SK-N-SH (cell line): Measurements from ENCODE around the gene HTT. TPM values are rescaled to one million over a fixed set of nuclear protein-coding genes. Genes with fewer than 3 reads are reported as not detected.

Source experiments
- CTCF ChIA-PET: fragments of 300-600, 350-600 bp; formaldehyde crosslinking; extraction: SDS; loops from one replicate; lab custom pipeline; 2021; lab: Yijun Ruan, JAX
- POLR2A ChIA-PET: fragments of 350-600 bp; sonication (Branson Sonifier 250); formaldehyde crosslinking; extraction: SDS; loops from one replicate; lab custom pipeline; 2020; ENCODE audit warnings: antibody characterized with exemption, inconsistent platforms; lab: Yijun Ruan, JAX
- DNase-seq: peaks from one replicate; pipeline ENCODE4 v3.0.0; 2012
- H2AFZ ChIP-seq: fragments of 200-600 bp; sonication (generic); 2 replicates; pipeline ENCODE4 v1.8.1; 2016; ENCODE audit warnings: antibody characterized with exemption, mild to moderate bottlenecking, low read depth
- H3F3A ChIP-seq: fragments of 200-600 bp; sonication (generic); replicated peaks from 2 replicates; pipeline ENCODE3; 2016; ENCODE audit warnings: antibody characterized with exemption, mild to moderate bottlenecking; ENCODE audit not compliant: insufficient read depth
- H3K27ac ChIP-seq, 2 experiments: fragments of 200-500 bp in 1 of 2; fragments of 200-600 bp in 1 of 2; sonication (Bioruptor generic) in 1 of 2; sonication (generic), shearing (Covaris generic) in 1 of 2; 2 replicates each; pipeline versions ENCODE4 v1.5.1 to v1.6.1; 2014 to 2016; ENCODE audit warnings: low read depth in 2 of 2, inconsistent platforms in 1 of 2, low read length in 1 of 2, mild to moderate bottlenecking in 1 of 2, mixed read lengths in 1 of 2
- H3K27me3 ChIP-seq: fragments of 200-600 bp; sonication (generic), shearing (Covaris generic); 2 replicates; pipeline ENCODE4 v1.6.1; 2016; ENCODE audit warnings: mixed run types; ENCODE audit not compliant: insufficient read depth
- H3K36me3 ChIP-seq, 2 experiments: fragments of 200-500 bp in 1 of 2; fragments of 200-600 bp in 1 of 2; sonication (Bioruptor generic) in 1 of 2; sonication (generic) in 1 of 2; replicated peaks in 1 of 2; 2 replicates each; pipeline versions ENCODE3 to v1.5.1; 2014 to 2016; ENCODE audit warnings: low read length in 1 of 2, mild to moderate bottlenecking in 1 of 2; ENCODE audit not compliant: insufficient read depth in 2 of 2, control insufficient read depth in 1 of 2
- H3K4me1 ChIP-seq, 2 experiments: fragments of 200-500 bp in 1 of 2; fragments of 200-600 bp in 1 of 2; sonication (Bioruptor generic) in 1 of 2; sonication (generic), shearing (Covaris generic) in 1 of 2; 2 replicates each; pipeline versions ENCODE4 v1.5.1 to v1.6.1; 2014 to 2016; ENCODE audit warnings: low read depth in 1 of 2, low read length in 1 of 2, mixed run types in 1 of 2; ENCODE audit not compliant: insufficient read depth in 2 of 2, control insufficient read depth in 1 of 2
- H3K4me2 ChIP-seq: fragments of 200-600 bp; sonication (generic), shearing (Covaris generic); 2 replicates; pipeline ENCODE4 v1.6.1; 2017; ENCODE audit warnings: mixed run types
- H3K4me3 ChIP-seq, 2 experiments: fragments of 200-500 bp in 1 of 2; fragments of 200-600 bp in 1 of 2; sonication (Bioruptor generic) in 1 of 2; sonication (generic), shearing (Covaris generic) in 1 of 2; 2 replicates each; pipeline versions ENCODE4 v1.5.1 to v1.8.1; 2014 to 2016; ENCODE audit warnings: low read depth in 2 of 2, inconsistent platforms in 1 of 2, low read length in 1 of 2, mild to moderate bottlenecking in 1 of 2, mixed read lengths in 1 of 2, moderate library complexity in 1 of 2
- H3K79me2 ChIP-seq: fragments of 200-600 bp; sonication (generic); 2 replicates; pipeline ENCODE4 v1.8.1; 2017; ENCODE audit warnings: mild to moderate bottlenecking; ENCODE audit not compliant: insufficient read depth
- H3K9ac ChIP-seq: fragments of 200-600 bp; sonication (generic); 2 replicates; pipeline ENCODE4 v1.6.1; 2017; ENCODE audit warnings: mixed run types
- H3K9me2 ChIP-seq: fragments of 200-600 bp; sonication (generic); 2 replicates; pipeline ENCODE4 v1.6.1; 2017; ENCODE audit warnings: mixed run types
- H3K9me3 ChIP-seq: fragments of 200-600 bp; sonication (generic); 2 replicates; pipeline ENCODE4 v1.6.1; 2017; ENCODE audit warnings: mixed run types, mild to moderate bottlenecking, moderate library complexity
- H4K20me1 ChIP-seq: fragments of 200-600 bp; sonication (generic); 2 replicates; pipeline ENCODE4 v1.6.1; 2017; ENCODE audit warnings: mild to moderate bottlenecking, mixed run types; ENCODE audit not compliant: insufficient read depth
- FOSL2 ChIP-seq: IDR thresholded peaks from 2 replicates; pipeline ENCODE4 v1.4.0; 2012; ENCODE audit warnings: low read depth, mild to moderate bottlenecking, moderate library complexity, borderline replicate concordance
- GABPA ChIP-seq: IDR thresholded peaks from 2 replicates; pipeline ENCODE4 v1.4.0; 2012; ENCODE audit warnings: low read depth, mild to moderate bottlenecking
- GATA2 ChIP-seq: sonication (generic); formaldehyde crosslinking; IDR thresholded peaks from 2 replicates; pipeline ENCODE4 v1.5.0; 2020; ENCODE audit warnings: mild to moderate bottlenecking, missing genetic modification reagents
- IRF3 ChIP-seq: fragments of 150-350 bp; IDR thresholded peaks from 2 replicates; pipeline ENCODE4 v1.6.1; 2016; ENCODE audit warnings: mild to moderate bottlenecking, low read depth, low read length
- JUND ChIP-seq: IDR thresholded peaks from 2 replicates; pipeline ENCODE4 v1.4.0; 2012
- MXI1 ChIP-seq: IDR thresholded peaks from 2 replicates; pipeline ENCODE4 v1.6.1; 2012; ENCODE audit warnings: mild to moderate bottlenecking, low read depth, low read length, improper control_type of control experiment
- NFIC ChIP-seq: IDR thresholded peaks from 2 replicates; pipeline ENCODE4 v1.4.0; 2012; ENCODE audit warnings: borderline replicate concordance
- NRF1 ChIP-seq: IDR thresholded peaks from 2 replicates; pipeline ENCODE4 v1.6.1; 2012; ENCODE audit warnings: low read depth, mild to moderate bottlenecking, low read length
- RCOR1 ChIP-seq: fragments of 150-350 bp; IDR thresholded peaks from 2 replicates; pipeline ENCODE4 v1.6.1; 2017; ENCODE audit warnings: antibody characterized with exemption, low read length
- RXRA ChIP-seq: IDR thresholded peaks from 2 replicates; pipeline ENCODE4 v1.4.0; 2012; ENCODE audit warnings: low read depth, mild to moderate bottlenecking, borderline replicate concordance
- SIN3A ChIP-seq: IDR thresholded peaks from 2 replicates; pipeline ENCODE4 v1.6.1; 2012; ENCODE audit warnings: low read depth, mild to moderate bottlenecking, low read length, moderate library complexity, borderline replicate concordance
- TAF1 ChIP-seq: IDR thresholded peaks from 2 replicates; pipeline ENCODE4 v1.6.1; 2012; ENCODE audit warnings: low read depth, mild to moderate bottlenecking, low read length, moderate library complexity, borderline replicate concordance
- YY1 ChIP-seq: IDR thresholded peaks from 2 replicates; pipeline ENCODE4 v1.4.0; 2012; ENCODE audit warnings: low read depth, mild to moderate bottlenecking
- WGBS: methylation state at CpG from one replicate; pipeline ENCODE4 v1.1.6; 2017; ENCODE audit warnings: low lambda C conversion rate; 5-methylcytosine and 5-hydroxymethylcytosine counted together
- polyA plus RNA-seq, 3 experiments: library from polyadenylated mRNA; depleted of rRNA; stranded (reverse); fragments of >200 nt; gene quantifications; 2 replicates each; pipeline ENCODE4 v1.2.3, GENCODE V29; 2012
- TF ChIP-seq, protein P1 (sequence below): IDR thresholded peaks from 2 replicates; pipeline ENCODE4 v1.4.0; 2012; ENCODE audit warnings: low read depth, borderline replicate concordance
- TF ChIP-seq, protein P2 (sequence below): IDR thresholded peaks from 2 replicates; pipeline ENCODE4; 2012
- TF ChIP-seq, protein P3 (sequence below): IDR thresholded peaks from 2 replicates; pipeline ENCODE4 v1.4.0; 2012; ENCODE audit warnings: low read depth, borderline replicate concordance

The HTT gene
- polyA plus RNA-seq, 1 of the 3 experiments (the other 2 are of a cell fraction) = 11.3 TPM

DNA sequence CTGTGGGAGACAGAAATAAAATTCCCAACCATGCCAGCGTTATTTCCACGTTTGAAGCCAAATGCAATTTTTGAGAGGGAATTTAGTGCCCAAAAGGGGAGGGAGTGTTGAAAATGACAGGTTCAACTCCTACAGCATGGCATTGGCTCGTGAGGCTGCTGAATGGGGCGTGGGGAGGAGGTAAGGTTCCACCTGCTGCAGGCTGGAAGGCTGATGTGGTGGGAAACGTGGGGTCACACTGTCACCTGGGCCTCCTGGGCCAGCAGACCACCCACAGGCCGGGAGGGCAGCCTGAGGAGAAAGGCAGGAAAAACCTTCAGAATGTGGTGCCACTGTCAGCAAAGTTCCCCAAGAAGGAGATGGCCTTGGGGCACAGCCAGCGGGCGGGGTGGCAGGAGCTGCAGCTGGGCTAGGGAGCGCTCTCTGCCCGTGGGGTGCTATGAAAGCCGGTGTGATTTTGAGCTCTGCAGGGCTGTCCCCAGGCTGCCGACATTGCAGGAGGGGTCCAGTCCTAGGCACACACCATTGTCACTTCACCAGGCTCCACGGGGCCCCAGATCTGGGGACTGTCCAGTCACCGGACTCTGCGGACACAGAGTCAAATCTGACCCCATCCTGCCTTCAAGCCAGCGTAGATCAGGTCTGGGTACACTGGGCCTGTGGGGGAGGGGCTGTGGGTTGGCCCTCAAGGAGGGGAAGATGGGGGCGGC lies 194.1 kb downstream of the HTT start:
- Histone ChIP-seq H3K9me3 (peaks cover 2% of the 10 kb centered on the region; the same call in 1 of the 2 replicates), H3K79me2 (no peaks in the 10 kb centered on the region), H4K20me1 (no peaks in the 10 kb centered on the region), H3K9me2 (no peaks in the 10 kb centered on the region), H3K9ac (no peak overlapping the region), H3K36me3 (no peaks in the 10 kb centered on the region), H3K4me1 (no peaks in the 10 kb centered on the region), H3K4me2 (no peak overlapping the region), H3K4me3 (no peak overlapping the region), H3K27me3 (no peaks in the 10 kb centered on the region), H3K27ac (no peak overlapping the region), H2AFZ (no peak overlapping the region), H3F3A (no peaks in the 10 kb centered on the region)
- WGBS = 71% methylated on average over 9 of the region's 17 CpGs
- ChIA-PET CTCF (no interaction called here), POLR2A (no interaction called here)
- peak; percentile 24 for DNase-seq
- TF ChIP-seq RCOR1 (no peak), SIN3A (no peak), MXI1 (no peak), IRF3 (no peak), GATA2 (CRISPR knock-in tag) (no peak), FOSL2 (no peak), JUND (no peak), NFIC (no peak), YY1 (no peak), GABPA (no peak), TAF1 (no peak), NRF1 (no peak), RXRA (no peak)
- TF ChIP-seq, protein P1, sequence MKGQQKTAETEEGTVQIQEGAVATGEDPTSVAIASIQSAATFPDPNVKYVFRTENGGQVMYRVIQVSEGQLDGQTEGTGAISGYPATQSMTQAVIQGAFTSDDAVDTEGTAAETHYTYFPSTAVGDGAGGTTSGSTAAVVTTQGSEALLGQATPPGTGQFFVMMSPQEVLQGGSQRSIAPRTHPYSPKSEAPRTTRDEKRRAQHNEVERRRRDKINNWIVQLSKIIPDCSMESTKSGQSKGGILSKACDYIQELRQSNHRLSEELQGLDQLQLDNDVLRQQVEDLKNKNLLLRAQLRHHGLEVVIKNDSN = no peak
- TF ChIP-seq, protein P2, sequence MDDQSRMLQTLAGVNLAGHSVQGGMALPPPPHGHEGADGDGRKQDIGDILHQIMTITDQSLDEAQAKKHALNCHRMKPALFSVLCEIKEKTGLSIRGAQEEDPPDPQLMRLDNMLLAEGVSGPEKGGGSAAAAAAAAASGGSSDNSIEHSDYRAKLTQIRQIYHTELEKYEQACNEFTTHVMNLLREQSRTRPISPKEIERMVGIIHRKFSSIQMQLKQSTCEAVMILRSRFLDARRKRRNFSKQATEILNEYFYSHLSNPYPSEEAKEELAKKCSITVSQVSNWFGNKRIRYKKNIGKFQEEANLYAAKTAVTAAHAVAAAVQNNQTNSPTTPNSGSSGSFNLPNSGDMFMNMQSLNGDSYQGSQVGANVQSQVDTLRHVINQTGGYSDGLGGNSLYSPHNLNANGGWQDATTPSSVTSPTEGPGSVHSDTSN = no peak
- TF ChIP-seq, protein P3, sequence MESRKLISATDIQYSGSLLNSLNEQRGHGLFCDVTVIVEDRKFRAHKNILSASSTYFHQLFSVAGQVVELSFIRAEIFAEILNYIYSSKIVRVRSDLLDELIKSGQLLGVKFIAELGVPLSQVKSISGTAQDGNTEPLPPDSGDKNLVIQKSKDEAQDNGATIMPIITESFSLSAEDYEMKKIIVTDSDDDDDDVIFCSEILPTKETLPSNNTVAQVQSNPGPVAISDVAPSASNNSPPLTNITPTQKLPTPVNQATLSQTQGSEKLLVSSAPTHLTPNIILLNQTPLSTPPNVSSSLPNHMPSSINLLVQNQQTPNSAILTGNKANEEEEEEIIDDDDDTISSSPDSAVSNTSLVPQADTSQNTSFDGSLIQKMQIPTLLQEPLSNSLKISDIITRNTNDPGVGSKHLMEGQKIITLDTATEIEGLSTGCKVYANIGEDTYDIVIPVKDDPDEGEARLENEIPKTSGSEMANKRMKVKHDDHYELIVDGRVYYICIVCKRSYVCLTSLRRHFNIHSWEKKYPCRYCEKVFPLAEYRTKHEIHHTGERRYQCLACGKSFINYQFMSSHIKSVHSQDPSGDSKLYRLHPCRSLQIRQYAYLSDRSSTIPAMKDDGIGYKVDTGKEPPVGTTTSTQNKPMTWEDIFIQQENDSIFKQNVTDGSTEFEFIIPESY = no peak
